GM19328 (cell line): Measurements from ENCODE around the gene BTNL2.
"Not testable (repeated sequence)": the region's sequence is repeated elsewhere in the genome, so short reads cannot be mapped to it uniquely, and the experiment has no call there.

Source experiments
- ATAC-seq: cut with Tn5 transposase; IDR thresholded peaks from one replicate; pipeline ENCODE4 v1.9.1; 2021; ENCODE audit warnings: mild to moderate bottlenecking, moderate library complexity; ENCODE audit not compliant: unreplicated experiment

The BTNL2 gene, protein sequence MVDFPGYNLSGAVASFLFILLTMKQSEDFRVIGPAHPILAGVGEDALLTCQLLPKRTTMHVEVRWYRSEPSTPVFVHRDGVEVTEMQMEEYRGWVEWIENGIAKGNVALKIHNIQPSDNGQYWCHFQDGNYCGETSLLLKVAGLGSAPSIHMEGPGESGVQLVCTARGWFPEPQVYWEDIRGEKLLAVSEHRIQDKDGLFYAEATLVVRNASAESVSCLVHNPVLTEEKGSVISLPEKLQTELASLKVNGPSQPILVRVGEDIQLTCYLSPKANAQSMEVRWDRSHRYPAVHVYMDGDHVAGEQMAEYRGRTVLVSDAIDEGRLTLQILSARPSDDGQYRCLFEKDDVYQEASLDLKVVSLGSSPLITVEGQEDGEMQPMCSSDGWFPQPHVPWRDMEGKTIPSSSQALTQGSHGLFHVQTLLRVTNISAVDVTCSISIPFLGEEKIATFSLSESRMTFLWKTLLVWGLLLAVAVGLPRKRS

GRCh38 chr6:32406857-32407256 lies at the start of gene BTNL2:
TSS of gene BTNL2 (minus strand) at chr6:32407181. CDS start at chr6:32407123, 58 bp downstream.
- ATAC-seq, result no peak

DNA sequence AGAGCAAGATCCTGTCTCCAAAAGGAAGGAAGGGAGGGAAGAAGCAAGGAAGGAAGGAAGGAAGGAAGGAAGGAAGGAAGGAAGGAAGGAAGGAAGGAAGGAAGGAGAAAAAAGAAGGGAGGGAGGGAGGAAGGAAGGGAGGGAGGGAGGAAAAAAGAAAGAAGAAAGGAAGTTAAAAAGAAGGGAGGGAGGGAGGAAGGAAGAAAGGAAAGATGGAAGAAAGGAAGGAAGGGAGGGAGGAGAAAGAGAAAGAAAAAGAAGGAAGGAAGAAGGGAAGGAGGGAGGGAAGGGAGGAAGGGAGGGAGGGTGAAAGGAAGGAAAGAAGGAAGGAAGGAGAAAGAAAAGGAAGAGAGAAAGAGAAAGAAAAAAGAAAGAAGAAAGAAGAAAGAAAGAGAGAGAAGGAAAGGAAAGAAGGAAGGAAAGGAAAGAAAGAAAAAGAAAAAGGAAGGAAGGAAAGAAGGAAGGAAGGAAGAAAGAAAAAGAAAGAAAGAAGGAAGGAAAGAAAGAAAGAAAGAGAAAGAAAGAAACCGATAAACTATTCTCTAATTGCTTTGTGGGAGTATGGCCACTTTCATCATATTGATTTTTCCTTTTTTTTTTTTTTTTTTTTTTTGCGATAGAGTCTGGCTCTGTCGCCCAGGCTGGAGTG lies 42.2 kb upstream of the BTNL2 start:
- ATAC-seq, result no peak

- no peak for ATAC-seq
These were observed 41.0 kb upstream of the BTNL2 start for GRCh38 chr6:32447932-32448331.

DNA sequence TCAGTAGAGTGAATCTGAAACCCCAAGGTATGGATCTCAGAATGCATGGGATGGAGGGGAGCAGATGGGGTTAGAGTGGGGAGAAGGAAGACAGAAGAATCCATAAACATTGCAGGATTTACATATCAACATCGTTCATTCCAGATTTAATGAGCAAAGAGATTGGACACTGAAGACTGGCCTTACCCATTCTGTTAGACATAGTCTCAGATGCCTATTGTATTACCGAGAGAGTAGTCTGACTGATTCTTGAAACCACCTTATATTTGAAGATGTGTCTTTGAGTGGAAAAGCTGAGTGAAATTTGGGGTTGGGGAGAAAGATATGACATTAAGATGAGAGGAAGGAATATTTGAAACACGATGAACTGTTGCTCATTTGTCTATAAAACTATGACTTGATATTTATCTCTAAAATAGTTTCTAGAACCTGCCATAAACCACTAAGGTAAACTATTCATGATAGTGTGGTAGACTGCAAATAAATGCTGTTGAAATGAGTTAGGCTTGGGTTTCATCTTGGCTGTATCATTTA lies 38.4 kb upstream of the BTNL2 start:
- no peak for ATAC-seq

GRCh38 chr6:32444433-32444832 lies 37.5 kb upstream of the BTNL2 start:
- ATAC-seq, result no peak

- no peak for ATAC-seq
These were observed 36.1 kb upstream of the BTNL2 start for GRCh38 chr6:32442977-32443552.

DNA sequence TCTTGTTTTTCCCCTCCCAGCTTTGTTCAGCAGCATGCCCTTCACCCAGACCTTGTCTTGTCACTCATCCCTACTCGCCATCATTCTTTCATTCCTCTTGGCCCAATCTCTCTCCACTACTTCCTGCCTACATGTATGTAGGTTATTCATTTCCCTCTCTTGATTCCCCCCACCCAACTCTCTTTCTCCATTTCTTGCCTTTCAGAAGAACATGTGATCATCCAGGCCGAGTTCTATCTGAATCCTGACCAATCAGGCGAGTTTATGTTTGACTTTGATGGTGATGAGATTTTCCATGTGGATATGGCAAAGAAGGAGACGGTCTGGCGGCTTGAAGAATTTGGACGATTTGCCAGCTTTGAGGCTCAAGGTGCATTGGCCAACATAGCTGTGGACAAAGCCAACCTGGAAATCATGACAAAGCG lies 35.3 kb upstream of the BTNL2 start:
- ATAC-seq, result no peak

- ATAC-seq, result peak; percentile 73
These were observed 32.7 kb upstream of the BTNL2 start, which contains the start of gene HLA-DRA for GRCh38 chr6:32439602-32440214. TSS of gene HLA-DRA (plus strand) at chr6:32439887. CDS start at chr6:32439951, 64 bp downstream.

DNA sequence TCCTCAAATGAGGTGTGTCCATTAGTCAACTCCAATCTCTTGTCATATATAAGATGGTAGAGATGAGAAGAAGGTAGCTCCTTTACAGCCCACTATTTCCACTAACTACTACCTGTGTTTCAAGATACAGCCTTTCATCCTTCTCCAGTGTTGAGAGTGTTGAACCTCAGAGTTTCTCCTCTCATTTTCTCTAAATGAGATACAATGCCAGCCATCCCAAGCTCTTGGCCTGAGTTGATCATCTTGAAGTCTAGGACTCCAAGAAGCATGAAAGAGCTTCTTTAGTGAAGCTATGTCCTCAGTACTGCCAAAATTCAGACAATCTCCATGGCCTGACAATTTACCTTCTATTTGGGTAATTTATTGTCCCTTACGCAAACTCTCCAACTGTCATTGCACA lies 32.2 kb upstream of the BTNL2 start:
- ATAC-seq, result peak; percentile 4

DNA sequence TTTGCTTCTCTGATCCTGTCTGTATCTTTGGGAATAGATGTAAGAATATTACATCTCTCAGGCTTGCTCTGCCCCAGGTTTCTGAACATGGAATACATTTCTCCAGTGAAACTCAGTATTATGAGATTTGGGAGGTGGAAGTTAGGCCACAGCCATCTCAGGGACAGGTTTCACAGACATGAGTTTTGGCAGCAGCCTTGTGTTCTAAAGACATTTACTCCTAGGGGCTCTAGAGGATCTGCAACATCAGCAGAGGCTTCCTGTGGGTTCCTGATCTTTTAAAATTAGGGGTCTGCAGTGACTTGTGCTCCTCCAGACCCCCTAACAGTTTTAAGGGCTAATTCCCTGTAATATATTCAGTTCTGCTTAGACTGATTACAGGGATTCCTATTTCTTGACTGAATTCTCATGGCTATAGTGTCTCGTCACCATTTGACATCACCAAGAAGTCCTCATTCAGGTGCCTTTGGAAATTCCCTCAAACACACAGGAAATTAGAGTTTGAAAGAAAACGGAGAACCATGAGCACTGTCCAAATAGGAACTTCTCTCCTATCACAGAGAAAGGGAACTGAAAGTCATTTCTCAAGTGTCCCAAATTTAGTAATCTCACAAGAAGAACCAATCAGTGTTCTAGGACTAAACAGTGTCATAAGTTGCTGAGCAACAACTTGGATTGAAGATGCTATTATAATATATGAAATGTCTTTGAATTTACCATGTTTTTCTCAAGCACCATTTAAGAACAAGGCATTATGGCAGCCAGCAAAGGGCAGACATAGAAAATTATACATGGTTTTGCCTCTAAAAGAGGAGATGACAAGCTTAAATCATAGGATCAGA lies 30.2 kb upstream of the BTNL2 start:
- ATAC-seq, result peak; percentile 66

DNA sequence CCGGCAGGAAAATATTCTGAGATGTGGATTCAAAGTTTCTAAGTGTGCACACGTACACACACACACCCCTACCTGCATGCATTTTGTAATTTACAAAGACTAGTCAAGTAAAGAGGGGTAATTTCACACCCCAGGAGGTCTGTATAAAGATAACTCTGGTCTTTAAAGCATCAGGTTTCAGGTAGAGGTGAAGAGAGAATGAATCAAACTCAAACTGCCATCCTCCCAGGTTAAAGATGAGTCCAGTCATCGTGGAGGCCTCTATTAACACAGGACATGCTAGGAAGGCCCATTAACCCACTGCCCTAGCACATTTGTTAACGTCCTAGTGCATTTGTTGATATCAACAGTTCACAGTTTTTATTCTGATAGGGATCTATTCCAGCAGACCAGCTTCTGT lies 29.2 kb upstream of the BTNL2 start:
- no peak for ATAC-seq

- not testable (repeated sequence) for ATAC-seq
These were observed 27.0 kb upstream of the BTNL2 start for GRCh38 chr6:32433950-32434349.

DNA sequence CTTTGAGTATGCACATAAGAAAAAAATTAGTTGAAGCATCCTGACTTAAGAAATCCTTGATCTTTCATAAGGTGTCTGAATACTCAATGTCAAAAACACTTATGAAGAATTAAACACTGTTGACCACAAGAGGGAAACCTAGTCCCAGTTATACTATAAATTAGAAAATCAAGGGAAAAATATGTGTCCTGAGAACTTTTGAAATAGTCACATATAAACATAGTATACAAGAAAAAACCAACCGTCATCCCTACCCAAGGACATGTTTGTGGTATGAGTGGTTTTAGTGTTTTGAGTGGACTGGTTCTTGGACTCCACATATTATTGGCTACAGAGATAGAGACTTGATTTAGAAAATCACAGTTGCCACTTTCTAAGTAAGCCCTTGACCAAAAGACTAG lies 25.1 kb upstream of the BTNL2 start:
- ATAC-seq, result no peak

DNA sequence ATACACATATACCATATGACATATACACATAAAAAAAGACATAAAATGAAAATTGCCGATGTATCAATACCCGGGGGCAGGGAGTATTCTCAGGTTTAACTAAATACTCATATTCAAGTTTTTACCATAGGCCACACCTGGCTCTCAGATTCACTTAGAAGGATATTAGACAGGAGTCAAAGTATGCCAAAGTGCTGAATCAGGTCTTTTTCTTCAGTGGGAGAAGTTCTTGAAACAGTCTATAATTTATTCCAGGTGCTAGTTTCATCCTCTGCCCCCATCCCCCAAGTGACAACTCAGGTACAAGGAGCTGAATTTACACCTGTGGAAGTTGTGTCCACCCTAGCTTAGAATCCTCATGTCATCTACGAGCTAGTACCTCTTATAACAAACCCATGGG lies 24.2 kb upstream of the BTNL2 start:
- ATAC-seq, result no peak

DNA sequence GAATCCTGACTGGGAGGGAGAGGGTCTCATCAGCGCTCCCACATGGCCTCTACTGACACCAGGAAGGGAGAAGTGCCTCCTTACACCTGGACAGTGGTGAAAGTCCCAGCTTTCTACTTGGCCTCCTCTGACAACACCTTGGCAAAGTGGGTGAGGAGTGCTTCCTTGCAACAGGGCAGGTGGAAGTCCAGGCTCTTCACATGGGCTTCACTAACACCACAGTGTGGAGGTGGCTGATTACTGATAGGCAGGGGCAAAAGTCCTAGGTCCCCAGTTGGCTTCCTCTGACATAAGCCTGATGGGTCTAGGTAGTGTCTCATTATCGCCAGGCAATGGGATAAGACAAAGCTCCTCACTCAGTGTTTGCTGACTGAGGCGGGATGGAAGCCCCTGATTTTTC lies 23.2 kb upstream of the BTNL2 start:
- no peak for ATAC-seq

- ATAC-seq, result no peak
These were observed 21.0 kb upstream of the BTNL2 start for GRCh38 chr6:32427934-32428474.

GRCh38 chr6:32427218-32427617 lies 20.2 kb upstream of the BTNL2 start:
- no peak for ATAC-seq

DNA sequence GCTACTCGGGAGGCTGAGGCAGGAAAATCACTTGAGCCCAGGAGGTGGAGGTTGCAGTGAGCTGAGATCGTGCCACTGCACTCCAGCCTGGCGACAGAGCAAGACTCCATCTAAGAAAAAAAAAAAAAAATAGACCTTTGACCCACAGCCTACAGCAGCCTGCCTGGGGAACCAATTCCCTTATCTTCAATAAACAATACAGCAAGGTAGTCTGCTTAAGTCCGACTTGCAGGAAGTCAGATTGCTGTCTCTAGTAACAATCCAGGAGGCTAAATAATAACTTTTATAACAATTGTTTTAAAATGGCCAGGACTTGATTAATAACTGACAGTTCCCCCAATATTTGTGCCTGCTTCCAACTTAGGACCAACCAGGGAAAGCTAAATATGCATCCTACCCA lies 19.4 kb upstream of the BTNL2 start:
- no peak for ATAC-seq

- no peak for ATAC-seq
These were observed 17.8 kb upstream of the BTNL2 start for GRCh38 chr6:32424589-32425300.
